Measurements from ENCODE around the gene NUP155. TPM values are rescaled to one million over a fixed set of nuclear protein-coding genes. Genes with fewer than 3 reads are reported as not detected.
"Not testable (repeated sequence)": the region's sequence is repeated elsewhere in the genome, so short reads cannot be mapped to it uniquely, and the experiment has no call there.

NUP155 gene
- total RNA-seq, 1 experiment from 2014 or later, result 63.9 TPM

GRCh38 chr5:37275511-37275910, 95.4 kb downstream of the NUP155 start:
- CTCF ChIA-PET, result interaction anchor here (0.7 kb wide), 1 partner anchor 137 kb away, joined by 4 read pairs; no protein-coding TSS in a partner anchor
- peaks cover 7% of the 10 kb centered on the region for H3K4me1 Mint-ChIP-seq (ENCODE audit: low read depth, unreplicated experiment)
- H3K36me3 Mint-ChIP-seq (ENCODE audit: insufficient read depth, unreplicated experiment), result peaks cover 7% of the 10 kb centered on the region
- TF ChIP-seq CTCF (IDR thresholded peaks at IDR 0.05; ENCODE audit: insufficient read depth in 1 of 2, low read depth in 1 of 2, low read length in 1 of 2, severe bottlenecking in 1 of 2, unreplicated experiment in 1 of 2), result no peak
- peaks cover 28% of the 10 kb centered on the region for H3K9me3 Mint-ChIP-seq (ENCODE audit: unreplicated experiment)
- no peak overlapping the region for H3K4me3 ChIP-seq (ENCODE audit: low read depth, low read length)
- no peaks in the 10 kb centered on the region for H3K27me3 ChIP-seq (replicated peaks; ENCODE audit: control insufficient read depth, insufficient read depth, low read length)
- no peaks in the 10 kb centered on the region for H3K36me3 ChIP-seq (ENCODE audit: control insufficient read depth, insufficient read depth, low read length)
- no TSS peak for BruUV-seq (replicated peaks)
- peak in 1 of 2 experiments; percentile 39 for DNase-seq
- H3K27me3 Mint-ChIP-seq (ENCODE audit: insufficient read depth, unreplicated experiment), result no peaks in the 10 kb centered on the region
- intact Hi-C loops (cut with micrococcal nuclease; ENCODE audit: unreplicated experiment), result no loop called here
- no peak overlapping the region for H3K27ac Mint-ChIP-seq (ENCODE audit: unreplicated experiment)
- H3K4me3 Mint-ChIP-seq (ENCODE audit: unreplicated experiment), result no peak overlapping the region
- POLR2A ChIA-PET, result no interaction called here
- peaks cover 6% of the 10 kb centered on the region for H3K4me1 ChIP-seq
- H3K9me3 ChIP-seq, result peaks cover 28% of the 10 kb centered on the region

- H3K27ac Mint-ChIP-seq (ENCODE audit: unreplicated experiment), result peak overlapping the region; percentile 85
- H3K4me1 Mint-ChIP-seq (ENCODE audit: low read depth, unreplicated experiment), result peaks cover 7% of the 10 kb centered on the region
- BruUV-seq (replicated peaks), result no TSS peak
- DNase-seq, result peak; percentile 77 to 86
- H3K4me3 ChIP-seq (ENCODE audit: low read depth, low read length), result no peak overlapping the region
- no peaks in the 10 kb centered on the region for H3K36me3 ChIP-seq (ENCODE audit: control insufficient read depth, insufficient read depth, low read length)
- no peaks in the 10 kb centered on the region for H3K27me3 Mint-ChIP-seq (ENCODE audit: insufficient read depth, unreplicated experiment)
- peaks cover 29% of the 10 kb centered on the region for H3K9me3 Mint-ChIP-seq (ENCODE audit: unreplicated experiment)
- CTCF ChIA-PET, result interaction anchor here (0.6 to 0.7 kb wide), 2 partner anchors 24 to 37 kb away, joined by 3 to 5 read pairs; no protein-coding TSS in a partner anchor
- POLR2A ChIA-PET, result interaction anchor here (0.7 to 1.4 kb wide), 2 partner anchors 24 to 36 kb away, joined by 5 to 11 read pairs; partner anchors contain the start of gene CPLANE1
- TF ChIP-seq CTCF (IDR thresholded peaks at IDR 0.05; ENCODE audit: insufficient read depth in 1 of 2, low read depth in 1 of 2, low read length in 1 of 2, severe bottlenecking in 1 of 2, unreplicated experiment in 1 of 2), result no peak
- intact Hi-C loops (cut with micrococcal nuclease; ENCODE audit: unreplicated experiment), result no loop called here
- H3K36me3 Mint-ChIP-seq (ENCODE audit: insufficient read depth, unreplicated experiment), result peaks cover 7% of the 10 kb centered on the region
- no peaks in the 10 kb centered on the region for H3K27me3 ChIP-seq (replicated peaks; ENCODE audit: control insufficient read depth, insufficient read depth, low read length)
- H3K4me1 ChIP-seq, result peaks cover 6% of the 10 kb centered on the region
- peaks cover 15% of the 10 kb centered on the region for H3K9me3 ChIP-seq
- H3K4me3 Mint-ChIP-seq (ENCODE audit: unreplicated experiment), result no peak overlapping the region
Observed at GRCh38 chr5:37272511-37272910, 98.4 kb downstream of the NUP155 start.

GRCh38 chr5:37268100-37268499, 102.8 kb downstream of the NUP155 start:
- H3K4me3 ChIP-seq (ENCODE audit: low read depth, low read length); H3K27ac Mint-ChIP-seq (ENCODE audit: unreplicated experiment); intact Hi-C loops (cut with micrococcal nuclease; ENCODE audit: unreplicated experiment); H3K4me1 ChIP-seq; H3K36me3 Mint-ChIP-seq (ENCODE audit: insufficient read depth, unreplicated experiment); BruUV-seq (replicated peaks); H3K36me3 ChIP-seq (ENCODE audit: control insufficient read depth, insufficient read depth, low read length); H3K4me1 Mint-ChIP-seq (ENCODE audit: low read depth, unreplicated experiment); H3K27me3 ChIP-seq (replicated peaks; ENCODE audit: control insufficient read depth, insufficient read depth, low read length); CTCF ChIA-PET; DNase-seq; H3K27me3 Mint-ChIP-seq (ENCODE audit: insufficient read depth, unreplicated experiment); POLR2A ChIA-PET; H3K4me3 Mint-ChIP-seq (ENCODE audit: unreplicated experiment): not testable (repeated sequence)
- peaks cover 48% of the 10 kb centered on the region for H3K9me3 Mint-ChIP-seq (ENCODE audit: unreplicated experiment)
- H3K9me3 ChIP-seq, result peaks cover 15% of the 10 kb centered on the region
